ENCODE data around the gene DMD. TPM values are rescaled to one million over a fixed set of nuclear protein-coding genes. Genes with fewer than 3 reads are reported as not detected.

Gene DMD
- total and polyA plus RNA-seq, 2 of the 8 experiments (the other 6 are each of a cell fraction or from before 2014, with no cell fraction given), result 4.8 to 7.4 TPM

- no peak for TF ChIP-seq CHD1 (IDR thresholded peaks at IDR 0.05; ENCODE audit: low read depth, low read length)
- TF ChIP-seq SAP30 (IDR thresholded peaks at IDR 0.05; ENCODE audit: insufficient read depth, insufficient replicate concordance, low read length), result no peak
Measured at GRCh38 chrX:31593353-31593752, 1618.0 kb downstream of the DMD start (continued).

All from H1 (cell line).